GM12864 (cell line): ENCODE data around the gene WBP4.

ENCODE experiments used
- DNase-seq: peaks from one replicate; pipeline ENCODE4 v3.0.0-alpha.2; 2011; ENCODE audit warnings: low read depth
- H3K4me3 ChIP-seq: 2 replicates; pipeline ENCODE4 v1.5.1; 2011; ENCODE audit warnings: mild to moderate bottlenecking, low read depth, low read length, control low read depth
- CTCF ChIP-seq: IDR thresholded peaks from 2 replicates; pipeline ENCODE4 v1.5.1; 2011; ENCODE audit warnings: low read depth, mild to moderate bottlenecking, moderate library complexity, low read length, control low read depth, inconsistent platforms; ENCODE audit errors: missing control alignments

WBP4 gene

GRCh38 chr13:41056826-41057711 is 4.2 kb upstream of the WBP4 start:
- DNase-seq = no peak
- no peak overlapping the region for H3K4me3 ChIP-seq
- TF ChIP-seq CTCF = no peak

GRCh38 chr13:41058295-41059070 is 2.8 kb upstream of the WBP4 start:
- DNase-seq = no peak
- TF ChIP-seq CTCF = no peak
- H3K4me3 ChIP-seq = no peak overlapping the region

- TF ChIP-seq CTCF = no peak
- DNase-seq = no peak
These were observed 1.7 kb upstream of the WBP4 start for GRCh38 chr13:41059456-41060081.

GRCh38 chr13:41060082-41060723 is 1.1 kb upstream of the WBP4 start:
- DNase-seq = peak; percentile 49
- H3K4me3 ChIP-seq = peak overlapping the region; percentile 68
- TF ChIP-seq CTCF = peak; percentile 25

More at GRCh38 chr13:41059456-41060081, 1.7 kb upstream of the WBP4 start:
- H3K4me3 ChIP-seq = peak overlapping the region; percentile 68

- peak overlapping the region; percentile 68 for H3K4me3 ChIP-seq
- peak; percentile 64 for DNase-seq
- no peak for TF ChIP-seq CTCF
These were observed 610 bp upstream of the WBP4 start for GRCh38 chr13:41060724-41061074.

GRCh38 chr13:41061914-41062837 is 867 bp downstream of the WBP4 start:
- TF ChIP-seq CTCF = no peak
- H3K4me3 ChIP-seq = peak overlapping the region; percentile 68
- no peak for DNase-seq
